CD1c-positive myeloid dendritic cell (primary cell): ENCODE results near the gene PITPNB.

Source experiments
- DNase-seq: peaks from one replicate; pipeline ENCODE4 v3.0.0-alpha.2; 2016; ENCODE audit errors: extremely low spot score

PITPNB gene

GRCh38 chr22:27919222-27919941, at the start of gene PITPNB:
PITPNB (minus strand) TSS chr22:27919256; CDS start chr22:27919191, 65 bp downstream.
- DNase-seq: peak; percentile 100

- no peak for DNase-seq
These were observed 47.4 kb upstream of the PITPNB start for GRCh38 chr22:27966168-27967064.

GRCh38 chr22:27962268-27963044, 43.4 kb upstream of the PITPNB start:
- DNase-seq: no peak

GRCh38 chr22:27961680-27962079, 42.6 kb upstream of the PITPNB start:
- no peak for DNase-seq

DNA sequence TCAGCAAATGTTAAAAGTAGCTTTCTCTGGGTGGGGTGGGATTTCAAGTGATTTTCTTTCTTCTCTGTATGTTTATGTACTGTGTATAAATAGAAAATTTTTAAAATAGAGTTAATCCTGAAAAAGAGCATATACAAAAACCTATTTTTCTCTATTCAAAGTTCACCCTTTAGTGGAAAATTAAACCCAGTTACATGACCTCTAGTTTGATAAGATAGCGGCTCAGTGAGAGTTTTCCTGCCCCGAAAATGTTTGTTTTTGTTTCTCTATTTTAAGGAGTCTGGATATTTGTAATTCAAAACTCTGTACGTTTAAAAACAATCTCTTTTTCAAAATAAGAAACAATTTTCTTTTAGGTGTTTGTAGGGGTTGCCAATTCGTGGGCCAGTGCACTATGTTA, 42.1 kb upstream of the PITPNB start:
- DNase-seq: no peak

- DNase-seq: no peak
These were observed 40.5 kb upstream of the PITPNB start for GRCh38 chr22:27959335-27960090.

DNA sequence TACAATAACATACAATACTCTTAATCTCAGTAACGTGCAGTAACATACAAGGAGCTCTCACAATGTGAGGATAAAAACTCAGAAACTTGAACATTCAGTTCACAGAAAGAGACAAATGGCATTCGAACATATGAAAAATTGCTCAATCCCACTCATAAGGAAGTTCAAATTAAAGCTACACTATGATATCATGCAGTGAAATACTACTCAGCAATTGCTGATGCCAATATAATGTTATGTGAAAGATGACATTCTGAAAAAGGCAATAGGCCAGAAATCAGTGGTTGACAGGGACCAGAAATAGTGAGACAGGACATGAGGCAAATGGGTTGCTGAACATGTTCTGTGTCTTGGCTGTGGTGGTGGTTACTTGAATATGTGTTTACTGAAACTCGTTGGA, 33.7 kb upstream of the PITPNB start:
- DNase-seq: peak; percentile 47

DNA sequence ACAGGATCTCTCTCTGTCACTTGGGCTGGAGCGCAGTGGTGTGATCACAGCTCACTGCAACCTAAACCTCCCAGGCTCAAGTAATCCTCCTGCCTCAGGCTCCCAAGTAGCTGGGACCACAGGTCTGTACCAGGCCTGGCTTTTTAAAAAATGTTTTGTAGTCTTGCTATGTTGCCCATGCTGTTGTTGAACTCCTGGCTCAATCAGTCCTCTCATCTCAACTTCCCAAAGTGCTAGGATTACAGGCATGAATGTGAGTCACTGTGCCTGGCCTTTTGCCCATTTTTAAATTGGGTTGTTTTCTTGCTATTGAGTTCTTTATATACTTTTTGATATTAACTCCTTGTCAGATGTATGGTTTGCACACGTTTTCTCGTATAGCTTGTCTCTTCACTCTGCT, 33.0 kb upstream of the PITPNB start:
- DNase-seq: peak; percentile 31

DNA sequence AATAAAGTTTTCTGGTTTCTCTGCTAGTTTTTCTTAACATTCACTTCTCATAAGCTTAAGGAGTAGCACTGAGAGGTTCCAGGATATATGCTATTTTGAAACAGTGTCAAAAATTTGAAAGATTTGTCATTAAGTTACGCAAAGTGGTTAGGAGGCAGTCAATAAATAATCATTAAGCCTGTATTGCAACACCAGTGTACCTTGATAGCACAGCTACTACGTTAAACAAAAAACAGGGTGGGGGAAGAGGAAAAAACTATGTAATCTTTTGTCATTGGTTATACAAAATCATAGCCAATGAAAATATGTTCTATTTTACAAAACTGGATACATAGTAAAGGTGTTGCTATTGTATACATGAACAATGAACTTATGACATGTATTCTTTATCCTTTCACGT, 30.4 kb upstream of the PITPNB start:
- DNase-seq: no peak

- DNase-seq: no peak
These were observed 29.5 kb upstream of the PITPNB start for GRCh38 chr22:27948569-27948968.

DNA sequence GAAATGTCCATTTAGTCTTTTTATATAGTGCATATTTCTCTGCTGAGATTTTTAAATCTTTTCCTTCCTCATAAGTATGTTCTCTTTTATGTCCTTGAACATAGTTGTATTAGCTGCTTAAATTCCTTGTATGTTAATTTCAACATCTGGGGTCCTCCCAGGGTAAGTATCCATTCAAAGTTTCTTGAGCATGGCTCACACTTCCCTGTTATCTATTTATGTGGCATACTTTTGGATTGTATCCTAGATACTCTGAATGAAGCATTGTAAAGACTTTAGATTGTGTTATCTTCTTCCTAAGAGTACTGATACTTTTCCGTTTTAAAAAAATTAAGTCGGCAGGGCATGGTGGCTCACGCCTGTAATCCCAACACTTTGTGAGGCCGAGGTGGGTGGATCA, 28.4 kb upstream of the PITPNB start:
- DNase-seq: no peak

GRCh38 chr22:27941143-27941542, 22.1 kb upstream of the PITPNB start:
- no peak for DNase-seq

- no peak for DNase-seq
These were observed 18.4 kb upstream of the PITPNB start for GRCh38 chr22:27937453-27937852.

- no peak for DNase-seq
These were observed 16.8 kb upstream of the PITPNB start for GRCh38 chr22:27935897-27936296.

GRCh38 chr22:27934069-27934468, 15.0 kb upstream of the PITPNB start:
- DNase-seq: no peak

GRCh38 chr22:27933186-27933983, 14.3 kb upstream of the PITPNB start:
- no peak for DNase-seq

DNA sequence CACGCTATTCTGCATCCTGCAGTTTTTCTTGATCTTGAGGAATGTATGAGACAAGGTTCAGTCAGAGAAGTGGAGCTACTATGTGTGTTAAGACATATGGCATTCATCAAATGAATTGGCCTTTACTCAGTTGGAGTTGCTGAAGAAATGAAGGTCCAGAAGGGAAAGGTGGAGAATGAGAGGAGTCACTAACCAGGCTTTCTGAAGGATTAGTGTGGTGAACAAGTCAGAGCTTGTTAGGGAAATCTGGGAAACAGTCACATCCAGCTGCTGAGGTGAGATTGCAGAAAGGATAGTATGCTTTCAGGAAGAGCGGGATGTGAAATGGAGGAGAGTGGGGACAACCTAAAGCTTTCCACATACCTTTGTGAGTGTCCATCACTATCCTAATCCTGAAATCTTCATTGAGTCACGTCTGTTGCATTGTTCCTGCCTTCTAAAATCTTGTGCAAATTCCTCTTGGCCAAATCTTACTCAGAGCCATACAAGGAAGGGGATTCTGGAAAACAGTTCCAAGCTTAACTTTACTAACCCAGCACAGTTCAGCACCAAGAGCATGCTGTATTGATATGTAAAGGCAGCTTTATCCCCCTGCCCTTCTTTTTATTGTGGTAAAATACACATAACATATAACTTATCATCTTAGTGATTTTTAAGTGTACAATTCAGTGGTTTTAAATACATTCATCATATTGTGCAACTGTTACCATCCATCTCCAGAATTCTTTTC, 11.4 kb upstream of the PITPNB start:
- no peak for DNase-seq

- no peak for DNase-seq
These were observed 8.6 kb upstream of the PITPNB start for GRCh38 chr22:27927608-27928007.

DNA sequence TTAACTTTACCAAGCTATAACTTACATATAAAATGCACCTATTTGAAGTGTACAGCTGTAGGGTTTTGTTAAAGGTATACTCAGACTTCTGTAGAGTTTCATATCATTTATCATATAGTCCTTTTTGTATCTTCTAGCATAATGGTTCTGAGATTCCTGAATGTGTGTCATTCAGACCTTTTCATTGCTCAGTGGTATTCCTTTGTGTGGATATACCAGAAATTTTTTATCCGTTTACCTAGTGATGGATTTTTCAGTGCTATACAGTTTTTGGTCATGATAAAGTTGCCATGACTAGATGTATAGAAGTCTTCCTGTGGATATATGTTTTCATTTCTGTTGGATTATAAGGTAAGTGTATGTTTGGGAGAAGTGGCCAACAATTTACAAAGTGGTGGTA, 6.3 kb upstream of the PITPNB start:
- DNase-seq: no peak
